Measurements from ENCODE around the gene MEG3.

Gene MEG3

GRCh38 chr14:100881211-100882025 lies 55.5 kb downstream of the MEG3 start:
- no peak for DNase-seq (ENCODE audit: low read depth)

- no peak for DNase-seq (ENCODE audit: low read depth)
These were observed 56.4 kb downstream of the MEG3 start for GRCh38 chr14:100882026-100882967.

- DNase-seq (ENCODE audit: low read depth), result no peak
These were observed 57.3 kb downstream of the MEG3 start for GRCh38 chr14:100882991-100883788.

GRCh38 chr14:100883789-100884101 lies 57.8 kb downstream of the MEG3 start:
- no peak for DNase-seq (ENCODE audit: low read depth)

- no peak for DNase-seq (ENCODE audit: low read depth)
These were observed 58.5 kb downstream of the MEG3 start for GRCh38 chr14:100884456-100884855.

- DNase-seq (ENCODE audit: low read depth), result no peak
These were observed 59.3 kb downstream of the MEG3 start for GRCh38 chr14:100885196-100885595.

- no peak for DNase-seq (ENCODE audit: low read depth)
These were observed 59.7 kb downstream of the MEG3 start for GRCh38 chr14:100885617-100886016.

- DNase-seq (ENCODE audit: low read depth), result no peak
These were observed 61.9 kb downstream of the MEG3 start for GRCh38 chr14:100887728-100888335.

GRCh38 chr14:100888789-100889315 lies 62.9 kb downstream of the MEG3 start:
- no peak for DNase-seq (ENCODE audit: low read depth)

GRCh38 chr14:100889641-100890040 lies 63.7 kb downstream of the MEG3 start:
- DNase-seq (ENCODE audit: low read depth), result no peak

GRCh38 chr14:100890061-100890850 lies 64.3 kb downstream of the MEG3 start:
- no peak for DNase-seq (ENCODE audit: low read depth)

GRCh38 chr14:100891051-100891450 lies 65.1 kb downstream of the MEG3 start:
- DNase-seq (ENCODE audit: low read depth), result no peak

- DNase-seq (ENCODE audit: low read depth), result no peak
These were observed 65.9 kb downstream of the MEG3 start for GRCh38 chr14:100891501-100892445.

GRCh38 chr14:100892496-100893227 lies 66.7 kb downstream of the MEG3 start:
- DNase-seq (ENCODE audit: low read depth), result no peak

GRCh38 chr14:100893228-100893601 lies 67.3 kb downstream of the MEG3 start:
- DNase-seq (ENCODE audit: low read depth), result no peak

GRCh38 chr14:100893760-100894159 lies 67.8 kb downstream of the MEG3 start:
- DNase-seq (ENCODE audit: low read depth), result no peak

- DNase-seq (ENCODE audit: low read depth), result no peak
These were observed 68.5 kb downstream of the MEG3 start for GRCh38 chr14:100894416-100894815.

GRCh38 chr14:100895411-100895810 lies 69.5 kb downstream of the MEG3 start:
- DNase-seq (ENCODE audit: low read depth), result no peak

Measured in activated T-cell treated with anti-CD3 and anti-CD28 coated beads for 48 hours (primary cell).